IMR-90 (cell line): Measurements from ENCODE around the gene ANK3. TPM values are rescaled to one million over a fixed set of nuclear protein-coding genes. Genes with fewer than 3 reads are reported as not detected.
A peak's percentile ranks its signal among the peaks of the same experiment; 100 is the strongest.

Experiments
- ATAC-seq: fragments of 200-7000 bp; cut with Tn5 transposase; 2 replicates; pipeline ENCODE4 v1.9.1; 2020; ENCODE audit warnings: low read depth, mild to moderate bottlenecking, moderate library complexity
- BruUV-seq: library from RNA; stranded (reverse); fragments of 400-500 nt; replicated peaks from 2 replicates; lab custom pipeline; 2021; lab: Mats Ljungman, UMichigan
- CTCF ChIA-PET: fragments of 300-600 bp; formaldehyde crosslinking; extraction: SDS; loops from one replicate; lab custom pipeline; 2021; ENCODE audit warnings: antibody characterized with exemption; lab: Yijun Ruan, JAX
- POLR2A ChIA-PET: fragments of 300-600 bp; sonication (Branson Sonifier 250); formaldehyde crosslinking; loops from one replicate; lab custom pipeline; 2022; ENCODE audit warnings: antibody characterized with exemption; ENCODE audit not compliant: unreplicated experiment; lab: Charles Lee
- DNase-seq: peaks from one replicate; pipeline ENCODE4 v3.0.0; 2013
- H2AFZ ChIP-seq: replicated peaks from 2 replicates; pipeline ENCODE3; 2013; ENCODE audit warnings: low read length, mild to moderate bottlenecking; ENCODE audit not compliant: poor library complexity
- H2AK5ac ChIP-seq: 2 replicates; pipeline ENCODE4 v1.6.1; 2013; ENCODE audit warnings: low read depth, low read length, inconsistent platforms
- H2AK9ac ChIP-seq: replicated peaks from 2 replicates; pipeline ENCODE3; 2013; ENCODE audit warnings: mild to moderate bottlenecking, low read depth, low read length, moderate library complexity; ENCODE audit not compliant: poor library complexity
- H2BK120ac ChIP-seq: 2 replicates; pipeline ENCODE4 v1.6.1; 2013; ENCODE audit warnings: low read depth, low read length, inconsistent platforms
- H2BK15ac ChIP-seq: 3 replicates; pipeline ENCODE4 v1.6.1; 2013; ENCODE audit warnings: low read depth, low read length, inconsistent platforms
- H2BK20ac ChIP-seq: 2 replicates; pipeline ENCODE4 v1.6.1; 2013; ENCODE audit warnings: low read depth, mild to moderate bottlenecking, inconsistent platforms, low read length, moderate library complexity
- H2BK5ac ChIP-seq: 2 replicates; pipeline ENCODE4 v1.6.1; 2013; ENCODE audit warnings: mild to moderate bottlenecking, low read depth, low read length, inconsistent platforms; ENCODE audit not compliant: poor library complexity, severe bottlenecking
- H3K14ac ChIP-seq: replicated peaks from 2 replicates; pipeline ENCODE4 v1.6.1; 2013; ENCODE audit warnings: low read depth, low read length, inconsistent platforms
- H3K18ac ChIP-seq: 2 replicates; pipeline ENCODE4 v1.6.1; 2013; ENCODE audit warnings: low read depth, low read length, control low read depth
- H3K23ac ChIP-seq: 2 replicates; pipeline ENCODE4 v1.6.1; 2013; ENCODE audit warnings: low read depth, low read length, inconsistent platforms
- H3K27ac ChIP-seq: 2 replicates; pipeline ENCODE4 v1.5.1; 2013; ENCODE audit warnings: mild to moderate bottlenecking, control low read depth, low read length; ENCODE audit not compliant: insufficient read depth
- H3K27me3 ChIP-seq: 2 replicates; pipeline ENCODE4 v1.6.1; 2013; ENCODE audit warnings: low read length; ENCODE audit not compliant: control insufficient read depth, insufficient read depth
- H3K36me3 ChIP-seq: 2 replicates; pipeline ENCODE4 v1.6.1; 2013; ENCODE audit warnings: low read length, mixed read lengths; ENCODE audit not compliant: control insufficient read depth, insufficient read depth
- H3K4ac ChIP-seq: 2 replicates; pipeline ENCODE4 v1.6.1; 2013; ENCODE audit warnings: low read depth, low read length, inconsistent platforms
- H3K4me1 ChIP-seq: 2 replicates; pipeline ENCODE4 v1.6.1; 2013; ENCODE audit warnings: low read length, mixed read lengths; ENCODE audit not compliant: control insufficient read depth, insufficient read depth
- H3K4me2 ChIP-seq: 2 replicates; pipeline ENCODE4 v1.6.1; 2013; ENCODE audit warnings: low read depth, mild to moderate bottlenecking, control low read depth, low read length, moderate library complexity
- H3K4me3 ChIP-seq: 2 replicates; pipeline ENCODE4 v1.5.1; 2013; ENCODE audit warnings: low read depth, mild to moderate bottlenecking, control low read depth, low read length, moderate library complexity; ENCODE audit not compliant: insufficient read depth
- H3K56ac ChIP-seq: 2 replicates; pipeline ENCODE4 v1.6.1; 2013; ENCODE audit warnings: low read length, inconsistent platforms; ENCODE audit not compliant: insufficient read depth; ENCODE audit errors: extremely low read depth
- H3K79me1 ChIP-seq, 2 experiments: 2 replicates each; pipeline ENCODE4 v1.6.1; 2013; ENCODE audit warnings: low read length in 2 of 2, inconsistent platforms in 1 of 2, low read depth in 1 of 2
- H3K9ac ChIP-seq: 2 replicates; pipeline ENCODE4 v1.6.1; 2013; ENCODE audit warnings: low read depth, low read length, control low read depth
- H3K9me1 ChIP-seq: 2 replicates; pipeline ENCODE4 v1.6.1; 2013; ENCODE audit warnings: low read length, inconsistent platforms; ENCODE audit not compliant: insufficient read depth
- H3K9me3 ChIP-seq: 2 replicates; pipeline ENCODE4 v1.6.1; 2013; ENCODE audit warnings: low read length; ENCODE audit not compliant: control insufficient read depth, insufficient read depth
- H4K20me1 ChIP-seq: 2 replicates; pipeline ENCODE4 v1.6.1; 2013; ENCODE audit warnings: low read length, inconsistent platforms; ENCODE audit not compliant: insufficient read depth
- H4K5ac ChIP-seq: 2 replicates; pipeline ENCODE4 v1.6.1; 2013; ENCODE audit warnings: mild to moderate bottlenecking, low read depth, low read length, control low read depth
- H4K8ac ChIP-seq, 2 experiments: 2 replicates each; pipeline ENCODE4 v1.6.1; 2013; ENCODE audit warnings: low read depth in 2 of 2, low read length in 2 of 2, control low read depth in 1 of 2, inconsistent platforms in 1 of 2
- H4K91ac ChIP-seq: 2 replicates; pipeline ENCODE4 v1.6.1; 2013; ENCODE audit warnings: low read depth, low read length, inconsistent platforms; ENCODE audit not compliant: insufficient read depth
- CEBPB ChIP-seq: IDR thresholded peaks from 2 replicates; pipeline ENCODE4 v1.6.1; 2012; ENCODE audit warnings: low read depth, low read length, improper control_type of control experiment
- CTCF ChIP-seq: conservative IDR thresholded peaks from 2 replicates; pipeline ENCODE4 v1.5.1; 2012; ENCODE audit warnings: mild to moderate bottlenecking, low read depth, low read length, improper control_type of control experiment
- MXI1 ChIP-seq: IDR thresholded peaks from 2 replicates; pipeline ENCODE4 v1.6.1; 2012; ENCODE audit warnings: low read depth, mild to moderate bottlenecking, low read length, moderate library complexity, borderline replicate concordance
- WGBS, 2 experiments: methylation state at CpG; one replicate each; pipeline versions ENCODE4 v1.1.5 to v1.1.7; 2013; ENCODE audit warnings: missing lambda C conversion rate in 2 of 2; ENCODE audit not compliant: insufficient read length in 1 of 2; ENCODE audit errors: extremely low coverage in 2 of 2; 5-methylcytosine and 5-hydroxymethylcytosine counted together
- dilution Hi-C: fragments of 300-500 bp; cut with HindIII; formaldehyde crosslinking; loops from one replicate; pipeline ENCODE4 v1.14.3; 2018; ENCODE audit warnings: low sequenced_read_pairs; ENCODE audit not compliant: unreplicated experiment
- in situ Hi-C: fragments of 300-500 bp; cut with MboI; formaldehyde crosslinking; loops from 3 replicates; pipeline ENCODE4 v1.14.3; 2019; ENCODE audit warnings: low sequenced_read_pairs, inconsistent platforms, mixed read lengths
- intact Hi-C: fragments of 100-400 bp; cut with micrococcal nuclease; formaldehyde crosslinking; loops from 2 replicates; pipeline ENCODE4 v1.10.0; 2022
- polyA plus RNA-seq, 3 experiments: library from polyadenylated mRNA; depleted of rRNA; stranded (reverse); fragments of >200 nt; gene quantifications; 2 replicates each; pipeline ENCODE4 v1.2.3, GENCODE V29; 2012; ENCODE audit warnings: low replicate concordance in 1 of 3
- total RNA-seq: library from RNA; depleted of rRNA; stranded (reverse); fragments of >200 nt; gene quantifications from 2 replicates; pipeline ENCODE4 v1.2.3, GENCODE V29; 2012

Gene ANK3
- total and polyA plus RNA-seq, 2 of the 4 experiments (the other 2 are of a cell fraction) = 0.63 to 1.8 TPM

GRCh38 chr10:60281331-60281730, 108.3 kb downstream of the ANK3 start:
- in situ Hi-C loops = no loop called here

More at GRCh38 chr10:60281331-60281730, 108.3 kb downstream of the ANK3 start:
- Histone ChIP-seq H4K8ac (no peak overlapping the region), H2AK5ac (no peak overlapping the region), H4K20me1 (no peaks in the 10 kb centered on the region), H3K4me2 (no peak overlapping the region), H3K23ac (no peak overlapping the region), H3K27me3 (peaks cover 4% of the 10 kb centered on the region; the same call in 1 of the 2 replicates), H3K4ac (no peak overlapping the region), H4K91ac (no peak overlapping the region), H3K9me3 (no peaks in the 10 kb centered on the region), H3K36me3 (no peaks in the 10 kb centered on the region), H3K9ac (no peak overlapping the region), H3K18ac (no peak overlapping the region), H3K9me1 (no peaks in the 10 kb centered on the region), H3K14ac (no peak overlapping the region), H3K79me1 (no peaks in the 10 kb centered on the region), H3K27ac (no peak overlapping the region), H2AFZ (no peak overlapping the region), H2AK9ac (no peak overlapping the region), H4K5ac (no peak overlapping the region), H3K56ac (no peak overlapping the region), H3K4me1 (peaks cover 1% of the 10 kb centered on the region; the same call in 1 of the 2 replicates), H3K4me3 (no peak overlapping the region), H2BK120ac (no peak overlapping the region), H2BK20ac (no peak overlapping the region), H2BK15ac (no peak overlapping the region), H2BK5ac (no peak overlapping the region)
- DNase-seq (peak; percentile 80), ATAC-seq (peak; percentile 78)
- ChIA-PET POLR2A (no interaction called here), CTCF (no interaction called here)
- no CpG with 5 or more reads among the region's 1 CpG for WGBS, 2 experiments
- intact Hi-C loops (loop anchor here (5.0 kb wide), 1 partner anchor 146 kb away; no protein-coding TSS in a partner anchor), dilution Hi-C loops (no loop called here)
- TF ChIP-seq MXI1 (no peak), CEBPB (peak; percentile 36; the same call in 1 of the 2 replicates), CTCF (no peak)
- no TSS peak for BruUV-seq
